Measurements from ENCODE around the gene PARP9.

- TF ChIP-seq CTCF (IDR thresholded peaks at IDR 0.05; ENCODE audit: low read depth, low read length) (no peak), EZH2phosphoT487 (IDR thresholded peaks at IDR 0.05; ENCODE audit: low read depth) (no peak)
These were observed 980 bp downstream of the PARP9 start for GRCh38 chr3:122562923-122563716.

Data from OCI-LY3 (cell line).